Activated naive CD8-positive, alpha-beta T cell treated with anti-CD3 and anti-CD28 coated beads, Interleukin-2, amount 10 ng/mL, durations not matched to agents 7 days and 5 days (primary cell): ENCODE measurements around the gene HOXD9. TPM values are rescaled to one million over a fixed set of nuclear protein-coding genes. Genes with fewer than 3 reads are reported as not detected.

Experiments
- ATAC-seq: fragments of 150-1000 bp; cut with Tn5 transposase; one replicate; pipeline ENCODE4 v1.10.0; 2021; ENCODE audit warnings: low read depth, moderate library complexity
- POLR2A ChIA-PET: fragments of 350-600 bp; sonication (Branson Sonifier 250); formaldehyde crosslinking; loops from one replicate; lab custom pipeline; 2021; ENCODE audit warnings: antibody characterized with exemption; lab: Charles Lee
- DNase-seq: peaks from one replicate; pipeline ENCODE4 v3.0.0; 2021
- H3K27ac Mint-ChIP-seq: one replicate; pipeline ENCODE4 v1.8.0; 2022; ENCODE audit warnings: mild to moderate bottlenecking, mixed read lengths
- H3K27me3 Mint-ChIP-seq: one replicate; pipeline ENCODE4 v1.8.0; 2022; ENCODE audit warnings: mild to moderate bottlenecking, moderate library complexity, mixed read lengths
- H3K36me3 Mint-ChIP-seq: one replicate; pipeline ENCODE4 v1.8.0; 2021; ENCODE audit warnings: mild to moderate bottlenecking, mixed read lengths
- H3K4me1 Mint-ChIP-seq: one replicate; pipeline ENCODE4 v1.8.0; 2021; ENCODE audit warnings: mixed read lengths
- H3K4me3 Mint-ChIP-seq: one replicate; pipeline ENCODE4 v1.8.0; 2022; ENCODE audit warnings: mild to moderate bottlenecking, moderate library complexity, mixed read lengths
- H3K9me3 Mint-ChIP-seq: one replicate; pipeline ENCODE4 v1.8.0; 2021; ENCODE audit warnings: mixed read lengths
- total RNA-seq, 2 experiments: library from RNA; stranded (reverse); gene quantifications; one replicate each; pipeline ENCODE4 v1.2.3, GENCODE V29; 2021

HOXD9 gene
- total RNA-seq, 2 experiments from 2014 or later, result not detected

DNA sequence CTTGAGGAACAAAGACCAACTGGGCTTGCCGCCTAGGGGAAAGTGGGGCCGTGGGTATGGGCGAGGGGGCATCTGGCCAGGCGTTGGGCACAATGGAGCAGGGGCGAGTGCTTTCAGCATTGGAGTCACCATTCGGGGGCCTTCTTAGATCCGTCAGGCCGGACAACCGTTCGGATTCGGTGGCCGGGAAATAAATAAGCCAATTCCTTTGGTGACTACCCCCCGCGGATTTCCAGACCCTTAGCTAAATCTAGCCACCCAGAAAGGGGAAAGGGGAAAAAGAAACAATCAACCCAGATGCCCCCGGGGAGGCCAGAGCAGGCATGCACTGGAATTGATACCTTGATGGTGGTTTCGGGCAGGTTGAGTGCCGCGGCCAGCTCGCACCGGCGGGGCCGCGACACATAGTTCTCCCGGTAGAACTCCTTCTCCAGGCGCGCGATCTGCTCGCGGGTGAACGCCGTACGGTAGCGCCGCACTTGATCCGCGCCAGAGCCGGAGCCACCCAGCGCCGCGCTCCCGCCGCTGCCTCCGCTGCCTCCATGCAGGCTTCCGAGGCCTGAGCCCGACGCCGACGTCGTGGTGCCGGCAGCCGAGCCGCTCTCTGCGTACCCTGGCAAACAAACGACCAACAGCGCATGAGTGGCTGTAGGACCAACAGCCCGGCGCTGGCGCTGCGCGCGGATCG, 40.5 kb upstream of the HOXD9 start:
- peaks cover 12% of the 10 kb centered on the region for H3K9me3 Mint-ChIP-seq
- DNase-seq, result peak; percentile 56
- H3K27me3 Mint-ChIP-seq, result peaks cover 85% of the 10 kb centered on the region
- peaks cover 7% of the 10 kb centered on the region for H3K4me1 Mint-ChIP-seq
- peaks cover 10% of the 10 kb centered on the region for H3K36me3 Mint-ChIP-seq
- H3K27ac Mint-ChIP-seq, result peak overlapping the region; percentile 83
- peak overlapping the region; percentile 16 for H3K4me3 Mint-ChIP-seq
- no peak for ATAC-seq
- POLR2A ChIA-PET, result no interaction called here

DNA sequence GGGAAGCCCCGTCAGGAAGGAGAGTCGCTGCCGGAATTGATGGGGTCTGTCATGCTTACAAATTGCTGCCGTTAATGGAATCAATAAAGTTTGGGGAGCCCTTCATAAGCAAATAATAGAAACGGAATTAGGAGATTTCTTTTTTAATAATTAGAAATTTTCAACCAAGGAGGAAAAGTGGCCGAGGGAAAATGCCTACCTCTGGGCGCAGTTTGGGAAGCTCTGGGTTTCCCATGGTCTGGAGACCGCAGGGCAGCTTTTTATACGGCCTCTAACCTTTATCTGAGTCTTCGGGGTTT, 40.0 kb upstream of the HOXD9 start:
- no peak for DNase-seq
- no peak overlapping the region for H3K4me3 Mint-ChIP-seq
- POLR2A ChIA-PET, result no interaction called here
- peaks cover 10% of the 10 kb centered on the region for H3K36me3 Mint-ChIP-seq
- peaks cover 12% of the 10 kb centered on the region for H3K9me3 Mint-ChIP-seq
- ATAC-seq, result no peak
- peak overlapping the region; percentile 83 for H3K27ac Mint-ChIP-seq
- H3K4me1 Mint-ChIP-seq, result peaks cover 7% of the 10 kb centered on the region
- H3K27me3 Mint-ChIP-seq, result peaks cover 85% of the 10 kb centered on the region

DNA sequence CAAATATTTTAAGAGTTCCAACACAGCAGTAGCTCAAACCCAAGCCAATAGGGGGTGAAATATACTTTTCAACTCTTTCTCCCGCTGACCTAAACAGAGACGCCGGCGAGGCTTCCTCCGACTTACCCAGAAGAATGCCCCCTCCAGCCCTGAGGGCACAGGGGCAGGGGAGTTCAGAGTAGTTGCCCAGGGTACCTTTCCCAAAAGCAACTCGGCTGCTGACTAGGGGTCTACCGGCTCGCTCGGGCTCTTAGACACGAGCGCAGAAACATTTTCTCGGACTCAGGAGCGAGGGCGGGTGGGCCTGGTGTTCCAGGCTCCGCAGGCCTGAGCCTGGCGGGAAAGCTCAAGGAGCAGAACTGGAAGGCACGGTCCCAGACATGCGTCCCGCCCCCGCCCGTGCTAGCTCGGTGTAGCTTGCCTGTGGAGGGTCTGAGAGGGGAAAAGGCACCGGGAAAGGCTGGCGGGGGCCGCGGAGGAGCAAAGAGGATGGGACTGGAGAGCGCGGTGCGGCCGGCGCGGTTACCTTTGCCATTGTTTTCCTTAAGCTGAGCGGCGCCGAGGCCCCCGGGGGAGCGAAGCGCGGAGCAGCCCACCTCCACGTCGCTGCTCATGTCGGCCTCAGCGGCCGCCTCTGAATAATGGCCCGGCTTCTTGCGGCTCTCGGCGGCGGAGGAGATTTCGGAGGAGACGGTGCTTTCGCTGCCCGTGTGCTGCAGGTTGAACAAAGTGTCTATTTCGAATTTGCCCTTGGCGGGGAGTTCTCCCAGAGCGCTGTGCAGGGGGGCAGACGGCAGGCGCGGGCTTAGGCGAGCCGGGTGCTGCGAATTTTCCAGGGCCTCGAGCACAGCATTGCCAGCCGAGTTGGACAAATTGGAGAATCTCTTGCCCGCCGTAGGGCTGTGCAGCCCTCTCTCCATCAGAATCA, 39.4 kb upstream of the HOXD9 start:
- Mint-ChIP-seq H3K36me3 (peaks cover 10% of the 10 kb centered on the region), H3K27me3 (peaks cover 89% of the 10 kb centered on the region), H3K4me1 (peaks cover 7% of the 10 kb centered on the region), H3K4me3 (peak overlapping the region; percentile 22), H3K9me3 (peaks cover 12% of the 10 kb centered on the region), H3K27ac (peak overlapping the region; percentile 46)
- DNase-seq, result no peak
- no peak for ATAC-seq
- POLR2A ChIA-PET, result no interaction called here

DNA sequence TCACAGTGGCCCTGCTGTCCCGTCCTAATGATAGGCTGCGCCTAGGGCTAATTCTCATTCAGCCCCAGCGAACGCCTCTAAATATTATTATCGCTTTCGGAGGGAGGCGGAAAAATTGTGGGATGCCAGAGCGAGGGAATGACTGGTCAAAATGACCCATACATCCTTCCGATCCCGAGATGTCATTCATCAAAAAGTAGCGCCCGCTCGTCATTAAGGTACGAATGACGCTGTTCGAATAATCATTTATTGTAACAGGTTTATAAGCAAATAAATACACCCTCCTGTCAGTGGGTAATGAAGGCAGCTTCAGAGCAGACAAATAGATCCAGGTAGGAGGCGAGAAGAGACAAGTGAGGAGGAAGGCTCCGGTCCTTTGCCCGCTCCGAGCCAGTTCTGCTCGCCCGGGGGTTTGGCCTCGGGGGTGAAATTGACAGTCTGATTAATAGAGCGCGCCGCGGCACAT, 38.7 kb upstream of the HOXD9 start, which contains the start of gene EVX2:
Gene EVX2, minus strand, starts transcription at position 167 of the 466 bp plus-strand sequence. CDS start 186 bp downstream, outside the sequence.
- POLR2A ChIA-PET, result no interaction called here
- peaks cover 6% of the 10 kb centered on the region for H3K36me3 Mint-ChIP-seq
- DNase-seq, result no peak

DNA sequence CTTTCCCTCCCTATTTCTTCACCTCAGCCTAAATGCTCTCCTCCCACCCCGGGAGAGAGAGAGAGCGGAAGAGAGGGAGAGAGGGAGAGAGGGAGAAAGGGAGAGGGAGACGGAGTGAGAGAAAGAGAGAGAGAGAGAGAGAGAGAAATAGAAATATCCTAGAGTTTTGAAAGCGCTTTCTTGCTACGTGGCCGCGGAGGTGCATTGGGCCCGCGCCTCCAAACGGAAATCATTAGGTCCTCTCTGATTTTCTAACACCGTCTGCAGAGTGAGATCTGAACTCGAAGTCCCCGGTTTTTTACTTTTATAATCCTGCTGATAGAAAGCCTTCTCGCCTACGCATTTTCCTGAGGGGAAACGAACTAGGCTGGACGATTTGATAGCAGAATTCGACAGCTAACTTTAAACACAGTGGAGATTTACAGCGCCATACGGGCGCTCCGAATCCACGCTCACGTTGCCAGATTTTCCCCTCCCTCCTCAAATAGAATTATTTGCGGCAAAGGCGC, 37.9 kb upstream of the HOXD9 start:
- H3K9me3 Mint-ChIP-seq, result peaks cover 3% of the 10 kb centered on the region
- H3K27me3 Mint-ChIP-seq, result peaks cover 89% of the 10 kb centered on the region
- no peak for ATAC-seq
- POLR2A ChIA-PET, result no interaction called here
- no peak for DNase-seq
- peaks cover 6% of the 10 kb centered on the region for H3K4me1 Mint-ChIP-seq
- peaks cover 8% of the 10 kb centered on the region for H3K36me3 Mint-ChIP-seq
- H3K4me3 Mint-ChIP-seq, result no peak overlapping the region
- peak overlapping the region; percentile 34 for H3K27ac Mint-ChIP-seq

More for the DNA sequence above, 38.7 kb upstream of the HOXD9 start, which contains the start of gene EVX2:
- no peak for ATAC-seq
- peaks cover 7% of the 10 kb centered on the region for H3K9me3 Mint-ChIP-seq
- H3K4me3 Mint-ChIP-seq, result peak within 1 kb of the TSS; percentile 22
- H3K27ac Mint-ChIP-seq, result peak within 1 kb of the TSS; percentile 46
- H3K27me3 Mint-ChIP-seq, result peaks cover 89% of the 10 kb centered on the region
- peaks cover 11% of the 10 kb centered on the region for H3K4me1 Mint-ChIP-seq

DNA sequence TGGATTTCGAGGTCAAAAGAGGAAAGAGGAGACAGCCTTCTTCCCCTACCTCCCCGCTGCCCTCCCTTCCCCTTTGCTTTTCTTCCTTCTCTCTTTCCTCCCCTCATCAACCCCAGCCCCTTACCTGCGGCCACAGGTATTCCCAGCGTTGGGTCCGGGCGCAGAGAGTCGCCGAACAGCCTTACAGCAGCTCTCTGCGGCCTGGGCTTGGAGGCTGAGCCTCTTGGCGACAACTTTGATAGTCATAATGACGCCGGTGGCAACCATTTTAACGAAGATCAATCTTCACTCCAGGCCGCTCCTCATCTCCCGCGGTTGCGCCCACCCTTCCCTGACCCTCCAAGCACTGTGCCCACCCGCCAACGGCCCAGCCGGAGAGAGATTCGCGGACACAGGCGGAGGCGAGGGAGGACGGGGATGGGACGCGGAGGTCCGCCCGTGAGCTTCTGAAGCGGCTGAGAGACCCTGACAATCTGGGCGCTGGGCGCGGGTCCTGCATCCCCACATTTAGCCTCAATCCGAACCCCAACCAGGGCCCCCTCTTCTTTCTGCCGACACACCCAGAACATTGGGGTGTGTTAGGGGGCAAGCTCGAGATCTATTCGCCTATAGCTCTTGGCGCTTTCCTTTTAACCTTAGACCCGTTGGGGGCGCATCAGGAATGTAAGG, 37.3 kb upstream of the HOXD9 start:
- DNase-seq, result no peak
- Mint-ChIP-seq H3K9me3 (peaks cover 3% of the 10 kb centered on the region), H3K27me3 (peaks cover 94% of the 10 kb centered on the region), H3K4me3 (peak overlapping the region; percentile 28), H3K36me3 (peaks cover 8% of the 10 kb centered on the region), H3K4me1 (peaks cover 6% of the 10 kb centered on the region), H3K27ac (peak overlapping the region; percentile 78)
- POLR2A ChIA-PET, result no interaction called here
- no peak for ATAC-seq

DNA sequence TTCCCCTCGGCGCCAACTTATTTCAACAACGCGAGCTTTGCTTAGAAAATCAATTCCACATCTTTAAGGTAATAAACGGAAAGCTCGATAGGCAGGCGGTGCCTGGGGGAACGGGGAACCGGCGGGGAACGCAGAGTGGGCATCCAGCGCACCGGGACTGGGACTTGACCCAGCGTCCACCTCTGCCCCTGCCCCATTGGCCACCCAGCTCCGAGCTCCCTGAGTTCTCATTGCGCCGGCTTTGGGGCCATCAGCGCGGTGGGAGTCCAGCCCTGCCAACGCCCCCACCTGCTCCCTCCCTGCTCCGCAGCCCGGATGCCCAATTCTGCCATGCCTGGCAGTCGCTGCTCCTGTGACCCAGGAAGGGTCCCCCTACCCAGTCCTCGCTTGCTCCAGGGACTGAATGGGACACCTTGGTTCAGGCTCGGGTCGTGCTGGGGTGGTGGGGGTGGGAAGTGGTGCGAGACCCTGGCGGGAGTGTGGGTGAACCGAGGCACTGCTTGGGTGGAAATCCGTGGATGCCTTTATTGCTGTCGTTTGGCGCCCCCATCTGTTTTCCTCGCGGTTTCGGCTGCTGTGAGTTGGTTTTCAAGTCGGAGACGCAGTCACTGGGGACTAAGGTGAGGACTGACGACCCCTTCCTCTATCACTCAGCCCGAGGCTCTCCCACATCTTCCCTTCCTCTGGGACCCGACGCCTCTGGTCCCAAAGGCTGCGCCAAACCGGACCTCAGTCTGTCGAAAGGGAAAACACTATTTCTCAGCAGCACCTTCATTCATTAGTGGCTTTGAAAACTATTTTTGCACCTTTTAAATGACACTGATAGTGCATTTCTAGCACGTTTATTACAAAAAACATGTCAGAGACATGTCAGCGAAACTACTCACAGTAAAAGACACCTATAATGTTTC, 36.4 kb upstream of the HOXD9 start:
- Mint-ChIP-seq H3K4me3 (no peak overlapping the region), H3K9me3 (peaks cover 3% of the 10 kb centered on the region), H3K36me3 (peaks cover 7% of the 10 kb centered on the region), H3K27me3 (peaks cover 97% of the 10 kb centered on the region), H3K27ac (peak overlapping the region; percentile 11), H3K4me1 (peaks cover 4% of the 10 kb centered on the region)
- ATAC-seq, result no peak
- POLR2A ChIA-PET, result no interaction called here
- no peak for DNase-seq

DNA sequence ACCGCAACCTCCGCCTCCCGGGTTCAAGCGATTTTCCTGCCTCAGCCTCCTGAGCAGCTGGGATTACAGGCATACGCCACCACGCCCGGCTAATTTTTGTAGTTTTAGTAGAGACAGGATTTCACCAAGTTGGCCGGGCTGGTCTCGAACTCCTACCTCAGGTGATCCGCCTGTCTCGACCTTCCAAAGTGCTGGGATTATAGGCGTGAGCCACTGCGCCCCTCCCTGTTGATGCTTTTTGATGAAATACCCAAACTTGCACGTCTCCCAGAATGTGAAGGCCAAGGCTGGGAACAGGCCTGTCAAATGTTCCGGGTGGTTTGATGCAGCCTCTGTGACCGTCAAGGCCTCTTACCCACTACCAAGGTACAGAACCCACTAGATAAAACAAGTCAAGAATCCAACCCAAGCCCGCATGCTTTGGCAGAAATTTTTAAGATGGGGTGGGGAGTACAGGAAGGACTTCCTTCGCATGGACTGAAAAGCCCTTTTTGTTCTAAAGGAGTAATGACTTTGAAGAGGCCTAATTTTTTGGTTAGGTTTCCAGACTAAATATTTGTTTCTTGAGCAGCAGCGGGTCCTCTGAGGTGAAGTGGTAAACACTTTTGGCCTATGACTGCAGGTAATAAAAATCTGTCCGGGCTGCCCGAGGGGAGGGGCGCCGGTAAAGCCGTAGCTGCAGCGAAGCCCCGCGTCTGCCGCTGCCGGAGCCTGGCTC, 35.0 kb upstream of the HOXD9 start:
- Mint-ChIP-seq H3K36me3 (peaks cover 6% of the 10 kb centered on the region), H3K9me3 (peaks cover 6% of the 10 kb centered on the region), H3K27me3 (peaks cover 98% of the 10 kb centered on the region), H3K27ac (no peak overlapping the region), H3K4me1 (peaks cover 7% of the 10 kb centered on the region), H3K4me3 (no peak overlapping the region)
- no peak for ATAC-seq
- DNase-seq, result no peak
- POLR2A ChIA-PET, result no interaction called here

DNA sequence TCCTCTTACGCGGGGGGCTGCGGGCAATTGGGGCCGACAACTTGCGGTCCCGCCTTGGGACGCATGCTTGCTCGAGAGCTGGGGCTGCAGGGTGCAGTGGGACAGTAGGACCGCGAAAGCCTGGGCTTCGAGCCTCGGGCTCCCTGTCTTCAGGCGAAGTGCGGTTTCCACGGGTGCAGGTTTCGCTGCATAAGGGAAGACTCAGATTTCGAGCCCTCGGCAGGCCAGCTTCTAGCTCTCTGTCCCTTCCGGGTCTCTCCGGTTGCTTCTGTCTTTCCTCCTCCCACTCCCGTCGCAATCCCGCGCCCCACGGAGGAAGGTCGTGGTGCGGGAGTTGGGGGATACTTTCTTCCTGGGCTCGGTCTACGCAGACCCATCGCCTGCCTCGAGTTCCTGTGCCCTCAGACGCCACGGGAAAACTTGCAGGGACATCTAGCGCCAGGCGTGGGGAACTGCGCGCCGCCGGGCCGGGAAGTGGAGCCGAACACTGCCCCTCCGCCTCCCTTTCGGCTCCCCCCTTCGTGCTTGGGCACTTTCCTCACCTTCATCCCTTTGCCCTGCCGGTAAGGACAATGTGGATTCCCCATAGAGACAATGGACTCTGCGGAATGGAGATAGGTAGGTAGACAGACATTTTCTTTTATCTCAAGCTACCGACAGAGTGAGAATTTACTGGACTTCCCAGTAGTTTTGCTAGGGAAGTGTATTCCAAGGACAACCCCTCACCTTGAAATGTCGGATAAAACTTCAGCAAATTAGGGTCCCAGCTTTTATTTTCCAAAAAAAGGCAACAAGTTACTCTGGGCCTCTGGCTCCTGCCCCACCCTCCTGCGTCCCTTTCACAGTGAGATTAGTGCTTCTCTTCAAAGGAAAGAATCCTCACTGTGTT, 34.2 kb upstream of the HOXD9 start:
- POLR2A ChIA-PET, result no interaction called here
- DNase-seq (no peak), ATAC-seq (no peak)
- H3K27me3 Mint-ChIP-seq, result peaks cover 93% of the 10 kb centered on the region
- peaks cover 4% of the 10 kb centered on the region for H3K36me3 Mint-ChIP-seq
- peaks cover 7% of the 10 kb centered on the region for H3K4me1 Mint-ChIP-seq
- peaks cover 6% of the 10 kb centered on the region for H3K9me3 Mint-ChIP-seq
- peak overlapping the region; percentile 30 for H3K27ac Mint-ChIP-seq
- H3K4me3 Mint-ChIP-seq, result peak overlapping the region; percentile 61

DNA sequence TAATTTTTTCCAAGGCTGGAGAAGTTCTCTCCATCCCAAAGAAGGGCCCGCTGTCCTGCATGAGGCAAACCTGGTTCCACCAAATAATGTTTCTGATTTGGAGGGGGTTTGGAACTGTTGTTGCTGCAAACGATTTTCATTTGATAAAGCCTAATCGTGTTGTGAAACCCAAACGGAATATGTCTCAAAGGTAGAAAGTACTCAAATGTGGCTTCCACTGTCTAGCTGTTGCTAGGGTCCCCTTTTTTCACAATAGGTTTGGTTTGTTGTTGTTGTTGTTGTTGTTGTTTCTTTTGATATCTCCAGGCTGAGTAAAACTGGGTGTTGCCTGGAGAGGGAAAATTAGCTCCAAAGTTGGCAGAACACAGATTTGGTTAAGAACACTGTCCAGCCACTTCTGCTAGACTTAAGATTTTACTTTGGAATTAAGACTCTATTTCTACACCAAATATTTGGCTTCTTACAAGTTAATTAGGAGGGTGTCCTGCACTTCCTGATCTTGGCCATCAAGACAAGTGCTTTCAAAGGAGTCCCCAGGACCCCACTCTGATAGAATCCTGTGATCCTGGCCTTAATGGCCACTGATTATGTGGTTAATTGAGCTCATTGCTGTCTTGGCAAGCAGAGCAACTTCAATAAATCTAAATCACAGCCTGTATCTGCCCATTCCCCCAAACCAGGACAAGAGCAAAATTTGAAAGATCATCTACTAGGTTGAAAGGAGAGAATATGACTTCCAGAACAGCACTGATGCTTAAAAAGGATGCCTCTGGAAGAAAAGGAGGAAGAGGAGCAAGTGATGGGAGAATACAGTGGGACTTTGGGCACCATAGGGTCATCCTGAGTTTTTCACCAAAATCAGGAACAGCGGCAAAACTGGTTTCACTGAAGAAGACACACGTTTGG, 33.3 kb upstream of the HOXD9 start:
- DNase-seq, result no peak
- peaks cover 4% of the 10 kb centered on the region for H3K36me3 Mint-ChIP-seq
- peaks cover 93% of the 10 kb centered on the region for H3K27me3 Mint-ChIP-seq
- peak overlapping the region; percentile 32 for H3K27ac Mint-ChIP-seq
- peaks cover 12% of the 10 kb centered on the region for H3K4me1 Mint-ChIP-seq
- no peak overlapping the region for H3K4me3 Mint-ChIP-seq
- ATAC-seq, result no peak
- POLR2A ChIA-PET, result no interaction called here
- H3K9me3 Mint-ChIP-seq, result peaks cover 7% of the 10 kb centered on the region
